Peyer's patch (tissue), 4 donors: ENCODE data around the gene OPN1LW.
"Not testable (repeated sequence)": the region's sequence is repeated elsewhere in the genome, so short reads cannot be mapped to it uniquely, and the experiment has no call there.

Experiments used
- POLR2A ChIP-seq, 2 donors: fragments of 450-650 bp; IDR thresholded peaks; one replicate each; pipeline ENCODE4 v1.5.1; 2017; ENCODE audit warnings: antibody characterized with exemption in 2 of 2, mild to moderate bottlenecking in 2 of 2, moderate library complexity in 2 of 2
- TF ChIP-seq, protein P1 (sequence below), 6 experiments: fragments of 450-650 bp in 4 of 6; fragments of 200-600 bp in 2 of 6; sonication (generic) in 1 of 6; IDR thresholded peaks; one replicate each; pipeline ENCODE4 v1.5.1; 2017 to 2019; ENCODE audit warnings: antibody characterized with exemption in 6 of 6, mild to moderate bottlenecking in 3 of 6, moderate library complexity in 1 of 6

DNA sequence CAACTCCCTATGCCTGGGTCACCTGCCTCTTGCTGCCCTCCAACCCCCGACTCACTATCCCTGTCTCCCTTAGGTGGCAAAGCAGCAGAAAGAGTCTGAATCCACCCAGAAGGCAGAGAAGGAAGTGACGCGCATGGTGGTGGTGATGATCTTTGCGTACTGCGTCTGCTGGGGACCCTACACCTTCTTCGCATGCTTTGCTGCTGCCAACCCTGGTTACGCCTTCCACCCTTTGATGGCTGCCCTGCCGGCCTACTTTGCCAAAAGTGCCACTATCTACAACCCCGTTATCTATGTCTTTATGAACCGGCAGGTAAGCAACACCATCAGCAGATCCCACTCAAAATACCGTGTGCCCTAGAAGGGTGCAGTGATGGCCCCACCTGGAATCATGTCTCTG, 12.2 kb downstream of the OPN1LW start:
- TF ChIP-seq, protein P1, sequence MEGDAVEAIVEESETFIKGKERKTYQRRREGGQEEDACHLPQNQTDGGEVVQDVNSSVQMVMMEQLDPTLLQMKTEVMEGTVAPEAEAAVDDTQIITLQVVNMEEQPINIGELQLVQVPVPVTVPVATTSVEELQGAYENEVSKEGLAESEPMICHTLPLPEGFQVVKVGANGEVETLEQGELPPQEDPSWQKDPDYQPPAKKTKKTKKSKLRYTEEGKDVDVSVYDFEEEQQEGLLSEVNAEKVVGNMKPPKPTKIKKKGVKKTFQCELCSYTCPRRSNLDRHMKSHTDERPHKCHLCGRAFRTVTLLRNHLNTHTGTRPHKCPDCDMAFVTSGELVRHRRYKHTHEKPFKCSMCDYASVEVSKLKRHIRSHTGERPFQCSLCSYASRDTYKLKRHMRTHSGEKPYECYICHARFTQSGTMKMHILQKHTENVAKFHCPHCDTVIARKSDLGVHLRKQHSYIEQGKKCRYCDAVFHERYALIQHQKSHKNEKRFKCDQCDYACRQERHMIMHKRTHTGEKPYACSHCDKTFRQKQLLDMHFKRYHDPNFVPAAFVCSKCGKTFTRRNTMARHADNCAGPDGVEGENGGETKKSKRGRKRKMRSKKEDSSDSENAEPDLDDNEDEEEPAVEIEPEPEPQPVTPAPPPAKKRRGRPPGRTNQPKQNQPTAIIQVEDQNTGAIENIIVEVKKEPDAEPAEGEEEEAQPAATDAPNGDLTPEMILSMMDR (IDR thresholded peaks at IDR 0.05), result not testable (repeated sequence)
- TF ChIP-seq POLR2A (IDR thresholded peaks at IDR 0.05), result not testable (repeated sequence)
